CD4-positive, alpha-beta memory T cell (primary cell): ENCODE measurements around the gene SULT1A2. TPM values are rescaled to one million over a fixed set of nuclear protein-coding genes. Genes with fewer than 3 reads are reported as not detected.

Experiments used
- CTCF ChIA-PET: fragments of 350-600 bp; sonication (Branson Sonifier 250); formaldehyde crosslinking; loops from one replicate; lab custom pipeline; 2021; ENCODE audit warnings: inconsistent platforms; ENCODE audit not compliant: partially characterized antibody; lab: Charles Lee
- POLR2A ChIA-PET: fragments of 350-600 bp; sonication (Branson Sonifier 250); formaldehyde crosslinking; loops from one replicate; lab custom pipeline; 2021; ENCODE audit not compliant: partially characterized antibody; lab: Charles Lee
- DNase-seq, 5 donors: peaks; one replicate each; pipeline versions ENCODE4 v3.0.0 to v3.0.0-alpha.2; 2020 to 2022; ENCODE audit warnings: mixed read lengths in 1 of 5
- H3K27ac ChIP-seq: one replicate; pipeline ENCODE4 v1.7.0; 2013; ENCODE audit warnings: low read depth, low read length
- H3K27me3 ChIP-seq: 2 replicates; pipeline ENCODE4 v1.7.0; 2013; ENCODE audit warnings: mild to moderate bottlenecking, low read length, moderate library complexity; ENCODE audit not compliant: insufficient read depth
- H3K36me3 ChIP-seq: 2 replicates; pipeline ENCODE4 v1.7.0; 2013; ENCODE audit warnings: mild to moderate bottlenecking, low read length, moderate library complexity; ENCODE audit not compliant: insufficient read depth
- H3K4me1 ChIP-seq: 2 replicates; pipeline ENCODE4 v1.7.0; 2013; ENCODE audit warnings: mild to moderate bottlenecking, low read length, moderate library complexity; ENCODE audit not compliant: insufficient read depth
- H3K4me3 ChIP-seq, 2 donors: one replicate each; pipeline ENCODE4 v1.7.0; 2013; ENCODE audit warnings: low read length in 2 of 2, mild to moderate bottlenecking in 1 of 2
- H3K9me3 ChIP-seq, 2 donors: one replicate each; pipeline ENCODE4 v1.7.0; 2013; ENCODE audit warnings: low read length in 2 of 2, control low read depth in 1 of 2; ENCODE audit not compliant: control insufficient read depth in 1 of 2
- H3K27ac Mint-ChIP-seq, 7 donors: one replicate each; pipeline ENCODE4 v1.8.0; 2020 to 2021; ENCODE audit warnings: mixed read lengths in 7 of 7, mild to moderate bottlenecking in 6 of 7, inconsistent platforms in 3 of 7, moderate library complexity in 3 of 7
- H3K27me3 Mint-ChIP-seq, 2 donors: one replicate each; pipeline ENCODE4 v1.8.0; 2020 to 2021; ENCODE audit warnings: mixed read lengths in 2 of 2
- H3K36me3 Mint-ChIP-seq, 2 donors: one replicate each; pipeline ENCODE4 v1.8.0; 2020 to 2021; ENCODE audit warnings: mixed read lengths in 2 of 2, inconsistent platforms in 1 of 2, mild to moderate bottlenecking in 1 of 2
- H3K4me1 Mint-ChIP-seq, 4 donors: one replicate each; pipeline ENCODE4 v1.8.0; 2020 to 2021; ENCODE audit warnings: mixed read lengths in 4 of 4, mild to moderate bottlenecking in 1 of 4
- H3K4me3 Mint-ChIP-seq, 8 donors: one replicate each; pipeline ENCODE4 v1.8.0; 2020 to 2021; ENCODE audit warnings: mixed read lengths in 8 of 8, mild to moderate bottlenecking in 7 of 8, moderate library complexity in 6 of 8, inconsistent platforms in 3 of 8
- H3K9me3 Mint-ChIP-seq, 8 donors: one replicate each; pipeline ENCODE4 v1.8.0; 2020 to 2021; ENCODE audit warnings: mixed read lengths in 8 of 8, mild to moderate bottlenecking in 5 of 8, inconsistent platforms in 3 of 8, moderate library complexity in 1 of 8
- intact Hi-C: fragments of 100-400 bp; cut with micrococcal nuclease; formaldehyde crosslinking; loops from one replicate; pipeline ENCODE4 v1.15.1; 2023
- polyA plus RNA-seq, 2 donors: library from polyadenylated mRNA; unstranded; fragments of 300-500 nt; fragmentation: Illumina TruSeq; gene quantifications; one replicate each; pipeline ENCODE4 v1.2.3, GENCODE V29; 2021
- total RNA-seq, 2 experiments: library from RNA; stranded (reverse); gene quantifications; one replicate each; pipeline ENCODE4 v1.2.3, GENCODE V29; 2021

Gene SULT1A2
- total and polyA plus RNA-seq, 4 experiments from 2014 or later, result 0.18 to 0.49 (median 0.22) TPM

- intact Hi-C loops, result no loop called here
- Mint-ChIP-seq H3K9me3 (no peaks in the 10 kb centered on the region), H3K36me3 (peaks cover 45 to 79% of the 10 kb centered on the region in 2 donors), H3K27me3 (no peaks in the 10 kb centered on the region), H3K4me1 (no peaks in the 10 kb centered on the region), H3K27ac (peak overlapping the region in 1 of 7 donors; percentile 4), H3K4me3 (no peak overlapping the region)
- ChIA-PET POLR2A (no interaction called here), CTCF (no interaction called here)
- Histone ChIP-seq H3K27me3 (no peaks in the 10 kb centered on the region), H3K4me3 (no peak overlapping the region), H3K27ac (no peak overlapping the region), H3K4me1 (no peaks in the 10 kb centered on the region), H3K9me3 (no peaks in the 10 kb centered on the region), H3K36me3 (peaks cover 44% of the 10 kb centered on the region)
- no peak for DNase-seq
Measured at GRCh38 chr16:28587386-28587785, 9.5 kb downstream of the SULT1A2 start.

- ChIA-PET CTCF (no interaction called here), POLR2A (no interaction called here)
- Mint-ChIP-seq H3K4me3 (no peak overlapping the region), H3K9me3 (peaks cover 0 to 1% (median 0%) of the 10 kb centered on the region in 8 donors), H3K27ac (no peak overlapping the region), H3K36me3 (peaks cover 48 to 78% of the 10 kb centered on the region in 2 donors), H3K27me3 (no peaks in the 10 kb centered on the region), H3K4me1 (peaks cover 0 to 4% (median 0%) of the 10 kb centered on the region in 4 donors)
- Histone ChIP-seq H3K27me3 (no peaks in the 10 kb centered on the region), H3K9me3 (no peaks in the 10 kb centered on the region), H3K36me3 (peaks cover 44% of the 10 kb centered on the region), H3K4me3 (no peak overlapping the region), H3K27ac (no peak overlapping the region), H3K4me1 (no peaks in the 10 kb centered on the region)
- no peak for DNase-seq
- intact Hi-C loops, result no loop called here
Measured at GRCh38 chr16:28586466-28586865, 10.4 kb downstream of the SULT1A2 start.

- Histone ChIP-seq H3K4me1 (no peaks in the 10 kb centered on the region), H3K4me3 (no peak overlapping the region), H3K27me3 (no peaks in the 10 kb centered on the region), H3K36me3 (peaks cover 46% of the 10 kb centered on the region), H3K27ac (no peak overlapping the region), H3K9me3 (no peaks in the 10 kb centered on the region)
- no peak for DNase-seq
- H3K36me3 Mint-ChIP-seq, result peaks cover 48 to 77% of the 10 kb centered on the region in 2 donors
- H3K27ac Mint-ChIP-seq, result no peak overlapping the region
- peaks cover 0 to 1% (median 0%) of the 10 kb centered on the region in 8 donors for H3K9me3 Mint-ChIP-seq
- no peaks in the 10 kb centered on the region for H3K27me3 Mint-ChIP-seq
- ChIA-PET CTCF (no interaction called here), POLR2A (no interaction called here)
- intact Hi-C loops, result no loop called here
- H3K4me1 Mint-ChIP-seq, result peaks cover 0 to 4% (median 0%) of the 10 kb centered on the region in 4 donors
- no peak overlapping the region for H3K4me3 Mint-ChIP-seq
Measured at GRCh38 chr16:28585674-28586073, 11.2 kb downstream of the SULT1A2 start.

GRCh38 chr16:28580726-28581315 is 16.0 kb downstream of the SULT1A2 start:
- no peaks in the 10 kb centered on the region for H3K27me3 ChIP-seq
- Mint-ChIP-seq H3K36me3 (peaks cover 34 to 51% of the 10 kb centered on the region in 2 donors), H3K4me3 (no peak overlapping the region), H3K27me3 (no peaks in the 10 kb centered on the region), H3K27ac (peak overlapping the region in 2 of 7 donors; percentile 4 to 63), H3K9me3 (peaks cover 0 to 1% (median 0%) of the 10 kb centered on the region in 8 donors), H3K4me1 (peaks cover 0 to 9% (median 5%) of the 10 kb centered on the region in 4 donors)
- no peak overlapping the region for H3K27ac ChIP-seq
- H3K9me3 ChIP-seq, result no peaks in the 10 kb centered on the region
- no peaks in the 10 kb centered on the region for H3K4me1 ChIP-seq
- no peak overlapping the region for H3K4me3 ChIP-seq
- H3K36me3 ChIP-seq, result peaks cover 19% of the 10 kb centered on the region
- intact Hi-C loops, result no loop called here
- no peak for DNase-seq
- ChIA-PET POLR2A (no interaction called here), CTCF (interaction anchor here (0.6 kb wide), 1 partner anchor 302 kb away, joined by 3 read pairs; no protein-coding TSS in a partner anchor)

GRCh38 chr16:28575446-28576109 is 21.3 kb downstream of the SULT1A2 start:
- Mint-ChIP-seq H3K27ac (peak overlapping the region in 3 of 7 donors; percentile 9 to 52 (median 46)), H3K36me3 (peaks cover 0 to 27% of the 10 kb centered on the region in 2 donors), H3K4me1 (peaks cover 19 to 38% (median 28%) of the 10 kb centered on the region in 4 donors), H3K27me3 (no peaks in the 10 kb centered on the region), H3K9me3 (no peaks in the 10 kb centered on the region), H3K4me3 (no peak overlapping the region)
- CTCF ChIA-PET, result no interaction called here
- Histone ChIP-seq H3K27ac (no peak overlapping the region), H3K4me3 (no peak overlapping the region), H3K36me3 (no peaks in the 10 kb centered on the region), H3K4me1 (no peaks in the 10 kb centered on the region), H3K27me3 (no peaks in the 10 kb centered on the region), H3K9me3 (no peaks in the 10 kb centered on the region)
- POLR2A ChIA-PET, result interaction anchor here (1.2 kb wide), 1 partner anchor 84 kb away, joined by 3 read pairs; the partner anchor contains the start of gene CLN3
- intact Hi-C loops, result no loop called here
- DNase-seq, result no peak

GRCh38 chr16:28574925-28575324 is 21.9 kb downstream of the SULT1A2 start:
- Histone ChIP-seq H3K4me3 (no peak overlapping the region), H3K27me3 (no peaks in the 10 kb centered on the region), H3K9me3 (no peaks in the 10 kb centered on the region), H3K4me1 (no peaks in the 10 kb centered on the region), H3K36me3 (no peaks in the 10 kb centered on the region), H3K27ac (no peak overlapping the region)
- Mint-ChIP-seq H3K27ac (peak overlapping the region in 2 of 7 donors; percentile 47 to 58), H3K36me3 (peaks cover 0 to 23% of the 10 kb centered on the region in 2 donors), H3K9me3 (no peaks in the 10 kb centered on the region), H3K4me3 (no peak overlapping the region), H3K27me3 (no peaks in the 10 kb centered on the region), H3K4me1 (peaks cover 19 to 39% (median 29%) of the 10 kb centered on the region in 4 donors)
- intact Hi-C loops, result no loop called here
- ChIA-PET CTCF (no interaction called here), POLR2A (interaction anchor here (1.2 kb wide), 1 partner anchor 83 kb away, joined by 3 read pairs; the partner anchor contains the start of gene CLN3)
- DNase-seq, result no peak
